NCI-H82 (cell line): Measurements from ENCODE around the gene FAF1.

Source experiments
- DNase-seq: peaks from one replicate; lab custom pipeline; 2025; lab: John Stamatoyannopoulos, UW

Gene FAF1

DNA sequence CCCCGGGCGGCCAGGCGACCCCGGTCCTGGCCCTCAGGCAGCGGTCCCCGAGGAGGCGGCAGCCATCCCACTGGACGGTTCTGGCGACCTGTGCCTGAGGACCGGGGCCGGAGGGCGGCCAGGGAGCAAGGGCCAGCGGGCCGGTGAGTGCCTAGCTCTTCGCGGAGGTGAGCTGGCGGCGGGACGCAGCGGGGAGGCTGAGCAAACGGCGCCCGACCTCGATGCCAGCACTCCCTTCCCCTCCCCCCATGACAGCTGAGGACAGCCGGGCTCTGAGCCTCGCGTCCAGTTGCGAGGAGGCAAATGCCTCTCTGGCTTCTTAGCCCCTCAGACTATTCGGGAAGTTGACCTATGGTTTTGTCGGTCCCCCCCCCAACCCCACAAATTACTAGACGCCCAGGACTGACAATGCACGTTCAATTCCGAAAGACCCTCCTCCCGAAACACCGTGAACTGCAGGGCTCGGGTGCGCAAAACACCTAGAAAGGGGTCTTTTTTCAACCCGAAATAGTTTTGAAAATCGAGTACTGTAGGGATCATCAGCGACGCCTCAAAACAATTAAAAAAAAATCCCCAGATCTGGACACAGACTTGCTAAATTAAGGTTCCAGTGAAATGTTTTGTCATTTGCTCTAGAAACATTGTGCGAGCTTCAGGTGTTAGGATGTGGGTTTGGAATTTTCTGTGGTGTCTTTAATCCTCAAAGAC is 18.2 kb upstream of the FAF1 start:
- DNase-seq: peak; percentile 88

DNA sequence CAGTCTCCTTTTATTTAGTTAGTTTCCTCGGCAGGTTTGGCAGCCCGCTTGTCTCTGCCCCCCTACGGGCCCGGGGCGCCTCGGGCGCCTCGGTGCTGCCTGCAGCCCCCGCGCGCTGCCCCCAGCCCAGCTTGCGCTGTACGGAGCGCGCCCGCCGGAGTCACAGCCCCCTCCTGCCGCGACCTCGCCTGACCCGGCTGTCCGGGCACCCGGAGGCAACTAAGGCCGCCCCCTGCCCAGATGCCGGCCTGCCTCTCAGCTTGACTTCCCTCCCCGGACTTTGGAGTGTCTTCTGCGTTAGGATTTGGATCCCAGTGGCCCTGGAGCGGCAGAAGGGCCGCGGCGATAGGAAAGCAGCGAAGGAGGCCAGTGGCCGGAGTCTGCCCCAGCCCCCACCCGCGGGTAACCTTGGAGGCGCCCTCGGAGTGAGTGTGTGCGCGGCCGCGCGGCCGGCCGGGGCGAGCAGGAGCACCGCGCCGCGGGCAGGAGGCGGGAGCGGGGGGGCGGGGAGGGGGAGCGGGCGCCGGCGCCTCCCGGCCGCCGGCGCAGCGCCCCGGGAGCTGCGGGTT is 17.6 kb upstream of the FAF1 start:
- peak; percentile 73 for DNase-seq

DNA sequence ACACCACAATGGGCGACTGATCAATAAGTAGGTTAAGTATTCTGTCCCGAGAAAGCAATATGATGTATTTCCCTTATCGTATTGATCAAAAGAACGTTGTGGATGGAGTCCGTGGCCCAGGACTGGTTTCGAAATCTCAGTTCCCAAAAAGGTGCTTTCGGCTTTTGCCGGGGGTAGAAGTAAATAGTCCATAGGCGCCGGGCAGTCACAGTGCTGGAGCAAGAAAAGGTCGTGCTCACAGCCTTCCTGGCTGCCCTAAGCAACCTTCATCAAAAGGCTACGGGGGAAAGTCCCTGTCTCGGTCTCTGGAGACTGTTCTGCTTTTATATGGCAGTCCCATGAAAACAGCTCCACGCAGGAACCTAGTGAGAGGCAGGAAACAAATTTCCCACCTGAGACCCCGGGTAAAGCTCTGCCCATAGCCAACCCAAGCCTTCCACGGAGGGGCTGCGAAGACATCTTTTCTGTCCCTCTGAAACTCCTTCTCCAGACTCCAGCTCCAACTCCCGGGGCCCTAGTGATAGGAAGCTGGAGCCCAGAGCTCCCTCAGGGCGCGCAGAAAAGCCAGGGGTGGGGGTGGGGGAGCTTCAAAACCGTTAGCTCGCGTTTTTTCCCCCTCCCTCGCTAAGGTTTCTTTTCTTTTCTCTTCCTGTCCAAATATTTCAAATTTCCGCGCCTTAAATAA is 17.0 kb upstream of the FAF1 start:
- DNase-seq: peak; percentile 75

DNA sequence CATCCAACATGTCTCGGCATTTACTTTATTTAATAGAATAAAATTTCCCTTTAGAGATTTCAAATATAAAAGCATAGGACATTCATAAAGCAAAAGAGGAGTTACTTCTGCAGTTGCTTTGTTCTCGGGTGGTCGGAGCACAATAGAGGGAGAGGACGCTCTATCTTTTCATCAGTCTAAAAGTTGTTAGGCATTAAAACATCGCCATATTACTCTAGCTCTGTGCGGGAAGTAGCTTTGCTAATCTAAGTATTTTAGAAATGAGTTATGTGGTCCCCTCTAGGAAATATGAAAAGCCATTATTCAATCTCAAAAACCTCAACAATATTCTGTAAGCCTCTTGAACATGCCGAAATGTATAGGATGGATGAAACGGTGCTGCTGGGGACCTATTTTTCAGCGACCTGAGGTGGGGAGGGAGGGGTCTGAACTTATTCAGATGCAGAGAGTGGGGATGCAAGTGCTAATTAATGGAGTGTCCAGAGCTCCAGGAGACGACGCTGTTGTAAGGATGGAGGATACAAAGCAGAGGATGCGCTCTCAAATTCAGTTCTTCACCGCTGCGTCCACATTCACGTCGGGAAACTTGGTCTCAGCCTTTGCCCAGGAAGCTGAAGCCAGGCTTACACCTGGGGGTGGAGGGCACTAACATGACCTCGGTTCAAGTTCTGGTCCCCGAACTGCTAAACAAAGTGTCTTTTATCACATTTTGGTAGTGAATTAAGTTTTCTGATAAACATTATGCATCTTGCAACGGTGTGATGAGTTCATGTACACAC is 16.2 kb upstream of the FAF1 start:
- peak; percentile 56 for DNase-seq

DNA sequence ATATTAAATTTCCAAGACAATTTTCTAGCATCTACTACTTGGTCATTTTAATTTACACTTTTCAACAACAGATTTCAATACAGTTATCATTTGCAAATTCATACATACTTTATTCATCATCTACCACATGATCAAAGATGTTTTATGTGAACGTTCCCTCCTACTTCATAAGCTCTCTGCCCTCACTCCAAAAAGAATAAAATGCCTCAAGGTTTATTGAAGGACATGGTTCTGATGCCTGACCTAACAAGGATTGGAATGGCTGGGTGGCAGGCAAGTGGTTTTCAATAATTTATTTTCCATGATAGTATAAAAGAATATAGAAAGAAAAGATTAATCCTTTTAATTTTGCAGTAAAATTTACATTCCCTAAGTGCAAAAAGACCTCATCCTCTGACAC is 15.4 kb upstream of the FAF1 start:
- no peak for DNase-seq

DNA sequence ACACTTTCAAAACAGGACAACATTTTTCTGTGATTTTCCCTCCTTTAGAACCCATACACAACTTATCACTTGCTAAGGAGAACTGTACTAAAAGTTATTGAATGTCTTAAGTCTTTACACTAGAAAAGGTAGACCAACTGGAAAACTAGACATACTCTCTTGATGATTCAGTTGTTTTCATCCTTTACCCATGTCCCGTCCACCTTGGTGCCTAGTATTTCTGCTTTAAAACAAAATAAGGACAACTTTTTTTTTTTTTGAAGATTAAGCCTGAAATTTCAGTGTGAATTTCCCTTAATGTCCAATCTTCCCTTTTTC is 14.5 kb upstream of the FAF1 start:
- DNase-seq: no peak

DNA sequence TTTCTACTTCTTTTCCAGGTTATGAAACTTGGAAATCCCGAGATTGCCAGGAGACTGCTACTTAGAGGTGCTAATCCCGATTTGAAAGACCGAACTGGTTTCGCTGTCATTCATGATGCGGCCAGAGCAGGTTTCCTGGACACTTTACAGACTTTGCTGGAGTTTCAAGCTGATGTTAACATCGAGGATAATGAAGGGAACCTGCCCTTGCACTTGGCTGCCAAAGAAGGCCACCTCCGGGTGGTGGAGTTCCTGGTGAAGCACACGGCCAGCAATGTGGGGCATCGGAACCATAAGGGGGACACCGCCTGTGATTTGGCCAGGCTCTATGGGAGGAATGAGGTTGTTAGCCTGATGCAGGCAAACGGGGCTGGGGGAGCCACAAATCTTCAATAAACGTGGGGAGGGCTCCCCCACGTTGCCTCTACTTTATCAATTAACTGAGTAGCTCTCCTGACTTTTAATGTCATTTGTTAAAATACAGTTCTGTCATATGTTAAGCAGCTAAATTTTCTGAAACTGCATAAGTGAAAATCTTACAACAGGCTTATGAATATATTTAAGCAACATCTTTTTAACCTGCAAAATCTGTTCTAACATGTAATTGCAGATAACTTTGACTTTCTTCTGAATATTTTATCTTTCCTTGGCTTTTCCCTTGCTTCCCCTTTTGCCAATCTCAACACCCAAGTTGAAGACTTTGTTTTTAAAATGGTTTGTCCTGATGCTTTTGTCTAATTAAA is 14.0 kb upstream of the FAF1 start:
- DNase-seq: peak; percentile 50

DNA sequence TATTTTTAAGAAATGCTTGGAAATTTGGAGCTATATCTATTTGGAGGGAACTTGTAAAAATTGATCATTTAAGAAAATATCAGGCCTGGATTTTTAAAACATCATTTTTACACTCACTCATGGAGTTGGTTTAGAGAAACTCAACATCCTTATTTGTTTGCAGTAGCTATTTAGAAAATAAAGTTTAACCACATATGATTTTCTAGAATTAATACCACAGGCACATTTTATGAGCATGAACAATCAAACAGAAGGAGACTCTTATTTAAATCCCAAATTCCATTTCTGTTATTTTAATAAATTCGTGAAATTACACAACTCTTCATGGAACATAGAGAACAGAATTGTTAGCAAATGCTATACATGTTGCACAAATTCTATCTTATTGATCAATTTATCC is 13.2 kb upstream of the FAF1 start:
- no peak for DNase-seq

DNA sequence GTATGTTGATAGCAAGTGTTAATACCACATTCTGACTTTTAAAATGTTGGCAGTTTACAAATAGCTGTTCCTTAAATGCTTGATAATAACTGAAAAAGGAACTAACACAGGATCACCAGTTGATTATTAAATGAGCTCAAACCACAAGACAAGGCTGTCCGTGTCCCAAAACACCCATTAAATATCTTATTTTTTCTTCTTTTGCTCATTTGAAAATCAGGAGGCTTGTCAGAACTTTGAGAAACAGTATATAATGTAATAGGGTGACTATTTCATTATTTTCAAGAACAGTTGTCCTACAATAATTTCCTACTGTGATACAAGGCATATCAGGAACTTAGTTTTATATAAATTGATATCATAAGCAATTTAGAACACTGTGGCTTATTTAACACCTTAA is 12.7 kb upstream of the FAF1 start:
- no peak for DNase-seq

DNA sequence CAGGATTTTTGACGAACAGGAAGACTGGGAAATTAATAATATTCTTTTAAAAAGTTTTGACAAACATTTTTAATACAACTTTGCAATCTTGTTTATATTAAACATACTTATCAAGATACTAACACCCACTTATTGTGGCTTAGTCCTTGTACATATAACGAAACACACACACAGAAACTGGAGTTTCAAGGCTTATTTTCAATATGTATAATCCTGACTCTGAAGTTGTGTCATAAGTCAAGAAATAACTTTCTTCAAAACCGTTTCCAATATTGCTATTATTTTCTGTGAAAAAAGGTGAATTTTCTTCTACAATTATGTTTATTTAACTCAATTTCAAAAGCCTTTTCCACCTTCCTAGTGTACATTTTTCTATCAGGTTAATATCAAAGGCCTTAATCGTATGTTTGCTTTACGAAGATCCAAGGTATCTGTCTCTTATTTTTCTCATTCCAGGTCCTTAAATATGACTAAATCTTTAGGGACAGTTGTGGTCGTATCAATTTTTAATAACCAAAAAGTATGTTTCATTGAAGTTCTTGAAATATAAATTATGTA is 11.8 kb upstream of the FAF1 start:
- no peak for DNase-seq

DNA sequence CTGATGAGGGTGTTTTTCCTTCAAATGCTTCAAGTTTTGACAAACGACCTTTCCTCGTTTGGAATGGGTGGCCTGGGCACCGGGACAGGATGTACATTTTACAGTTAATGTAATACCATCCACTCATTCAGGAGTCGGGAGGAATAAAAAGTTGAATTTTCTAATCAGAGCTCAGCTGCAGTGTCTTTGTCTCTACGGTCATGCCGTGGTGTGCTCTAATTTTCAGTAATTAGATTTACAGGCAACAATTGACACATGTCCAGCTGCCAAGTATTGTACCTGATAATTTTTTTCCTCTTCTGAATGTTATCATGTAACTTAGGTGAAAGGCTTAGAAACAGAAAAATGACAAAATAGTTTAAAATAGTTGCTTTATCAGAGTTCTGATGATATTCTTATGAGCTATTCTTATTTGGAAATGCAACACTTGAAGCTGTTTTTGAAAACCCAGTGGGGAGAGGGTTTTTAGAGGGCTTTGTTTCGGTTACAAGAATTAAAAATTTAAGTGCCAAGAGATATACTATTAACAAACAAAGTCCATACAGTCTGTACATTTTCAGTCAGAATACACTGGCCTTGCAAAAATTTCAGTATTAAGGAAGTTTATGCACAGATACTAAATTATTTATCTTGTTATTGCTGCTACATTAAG is 11.0 kb upstream of the FAF1 start:
- peak; percentile 70 for DNase-seq

DNA sequence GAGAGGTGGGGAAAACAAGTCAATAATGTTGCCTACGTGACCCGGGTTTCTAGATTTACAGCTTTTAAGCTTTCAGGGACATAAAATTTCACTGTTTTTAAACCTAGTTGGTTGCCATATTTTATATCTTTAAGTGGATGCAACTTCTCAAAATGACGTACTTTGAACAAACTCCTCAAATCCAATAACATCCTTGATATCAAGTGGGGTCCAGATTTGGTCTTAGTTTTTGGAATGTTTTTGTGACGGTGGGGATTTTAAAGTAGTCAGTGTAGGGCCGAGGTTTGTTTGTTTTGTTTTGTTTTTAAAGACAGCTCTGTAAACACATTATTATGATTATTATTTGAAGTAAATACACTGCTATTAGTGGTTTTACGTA is 10.4 kb upstream of the FAF1 start:
- no peak for DNase-seq

DNA sequence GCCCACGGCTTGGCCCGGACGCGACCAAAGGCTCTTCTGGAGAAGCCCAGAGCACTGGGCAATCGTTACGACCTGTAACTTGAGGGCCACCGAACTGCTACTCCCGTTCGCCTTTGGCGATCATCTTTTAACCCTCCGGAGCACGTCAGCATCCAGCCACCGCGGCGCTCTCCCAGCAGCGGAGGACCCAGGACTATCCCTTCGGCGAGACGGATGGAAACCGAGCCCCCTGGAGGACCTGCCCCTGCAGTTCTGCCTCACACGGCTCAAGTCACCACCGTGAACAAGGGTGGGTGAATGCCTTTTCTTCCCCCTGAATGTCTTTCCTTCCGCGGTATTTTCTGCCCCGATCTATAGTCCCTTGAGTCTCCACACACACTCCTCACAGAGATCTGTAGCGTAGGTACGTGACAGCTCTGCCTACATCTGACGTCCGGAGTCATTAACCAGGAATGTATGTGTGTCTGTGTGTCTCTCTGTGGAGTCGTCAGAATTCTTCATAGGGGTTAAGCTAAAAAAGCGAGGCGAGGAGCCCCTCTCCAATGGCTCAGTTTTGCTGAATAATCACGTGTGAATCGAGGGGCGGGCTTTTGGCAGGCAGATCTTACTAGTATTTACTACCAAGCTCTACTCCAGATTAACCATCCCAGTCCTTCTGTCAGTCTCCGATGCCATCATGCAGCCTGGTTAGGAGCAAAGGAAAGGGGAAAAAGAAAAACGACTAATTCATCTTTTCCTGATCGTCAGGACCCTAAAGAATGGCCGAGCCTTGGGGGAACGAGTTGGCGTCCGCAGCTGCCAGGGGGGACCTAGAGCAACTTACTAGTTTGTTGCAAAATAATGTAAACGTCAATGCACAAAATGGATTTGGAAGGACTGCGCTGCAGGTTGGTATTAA is 9.8 kb upstream of the FAF1 start, which contains the start of gene CDKN2C:
CDKN2C (plus strand) TSS at position 635 of the 898 bp plus-strand sequence; CDS start at position 759, 124 bp downstream.
- DNase-seq: peak; percentile 93

DNA sequence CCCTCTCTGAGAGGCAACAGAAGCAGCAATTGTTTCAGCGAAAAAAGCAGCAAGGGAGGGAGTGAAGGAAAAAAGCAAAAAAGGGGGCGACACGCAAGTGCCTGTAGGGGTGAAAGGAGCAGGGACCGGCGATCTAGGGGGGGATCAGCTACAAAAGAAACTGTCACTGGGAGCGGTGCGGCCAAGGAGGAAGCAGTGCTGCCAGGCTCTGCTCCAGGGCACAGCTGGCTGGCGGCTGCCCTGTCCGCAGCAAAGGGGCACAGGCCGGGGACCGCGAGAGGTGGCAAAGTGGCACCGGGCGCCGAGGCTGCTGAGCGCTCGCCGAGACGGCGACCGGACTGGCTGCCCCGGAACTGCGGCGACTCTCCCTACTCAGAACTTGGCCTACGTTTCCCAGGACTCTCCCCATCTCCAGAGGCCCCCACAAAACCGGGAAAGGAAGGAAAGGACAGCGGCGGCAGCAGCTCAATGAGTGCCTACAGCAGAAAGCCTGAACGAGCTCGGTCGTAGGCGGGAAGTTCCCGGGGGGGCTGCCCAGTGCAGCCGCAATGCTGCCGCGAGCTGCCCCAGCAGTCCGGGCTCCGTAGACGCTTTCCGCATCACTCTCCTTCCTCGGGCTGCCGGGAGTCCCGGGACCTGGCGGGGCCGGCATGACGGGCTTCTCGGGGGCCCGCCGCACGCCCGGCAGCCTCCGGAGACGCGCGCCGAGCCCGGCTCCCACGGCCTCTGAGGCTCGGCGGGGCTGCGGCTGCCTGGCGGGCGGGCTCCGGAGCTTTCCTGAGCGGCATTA is 8.9 kb upstream of the FAF1 start:
- peak; percentile 63 for DNase-seq

DNA sequence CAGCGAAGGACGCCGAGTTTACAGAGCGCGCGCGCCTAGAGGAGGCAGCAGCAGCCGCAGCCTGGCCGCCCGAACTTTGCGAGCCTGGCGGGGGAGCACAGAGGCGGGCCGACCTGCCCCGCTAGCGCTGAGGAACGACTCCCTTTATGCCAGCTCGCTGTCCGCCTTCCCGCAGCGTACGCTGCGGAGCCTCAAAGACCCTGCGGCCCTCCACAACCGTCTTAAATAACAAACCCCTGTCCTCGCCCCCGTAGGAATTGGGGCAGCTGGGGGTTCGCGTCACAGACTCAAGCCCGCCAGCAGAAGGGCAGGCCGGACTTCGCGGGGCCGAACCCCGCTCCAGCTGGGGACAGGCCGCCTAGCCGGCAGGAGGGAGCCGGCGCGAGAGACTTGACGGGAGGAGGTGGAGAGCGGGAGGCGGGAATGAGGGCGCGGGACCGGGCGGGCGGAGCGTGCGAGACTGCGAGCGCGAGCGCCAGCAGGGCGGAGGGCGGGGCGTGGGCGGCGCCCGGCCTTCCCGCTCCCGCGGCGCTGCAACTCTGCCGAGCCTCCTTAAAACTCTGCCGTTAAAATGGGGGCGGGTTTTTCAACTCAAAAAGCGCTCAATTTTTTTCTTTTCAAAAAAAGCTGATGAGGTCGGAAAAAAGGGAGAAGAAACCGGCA is 8.2 kb upstream of the FAF1 start:
- DNase-seq: peak; percentile 93

DNA sequence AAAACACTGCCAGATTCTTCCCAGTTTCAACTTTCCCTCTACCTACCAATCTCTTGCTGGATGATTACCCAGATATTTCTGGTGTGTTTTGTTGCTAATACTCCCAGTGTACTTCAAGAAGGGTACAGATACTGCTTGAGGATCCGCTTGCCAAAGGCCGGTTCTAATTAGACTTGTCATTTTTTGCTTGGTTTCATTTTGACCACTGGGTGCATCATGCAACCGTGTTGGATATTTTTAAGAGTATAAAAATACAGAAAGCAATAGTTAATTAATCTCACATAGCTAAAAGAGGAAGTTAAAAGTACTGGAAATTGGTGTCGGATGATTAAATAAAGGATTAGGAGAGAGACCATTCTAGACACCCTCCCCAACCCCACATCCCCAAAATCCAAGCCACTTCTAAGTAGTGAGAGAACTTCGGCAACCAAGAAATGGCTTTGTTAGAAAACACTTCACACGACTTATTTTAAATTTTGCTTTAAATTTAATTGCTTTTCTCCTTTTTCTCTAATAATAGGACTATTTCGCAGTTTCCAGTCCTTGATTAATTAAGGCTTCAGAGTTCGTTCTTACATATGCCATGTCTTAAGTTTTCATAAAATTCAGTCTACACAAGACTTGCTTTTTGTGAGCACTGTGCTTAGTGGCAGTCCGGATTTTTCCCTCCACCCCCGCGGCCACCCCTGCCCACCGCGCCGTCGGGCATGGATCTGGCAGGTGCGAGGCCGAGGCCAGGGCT is 7.5 kb upstream of the FAF1 start:
- DNase-seq: no peak

DNA sequence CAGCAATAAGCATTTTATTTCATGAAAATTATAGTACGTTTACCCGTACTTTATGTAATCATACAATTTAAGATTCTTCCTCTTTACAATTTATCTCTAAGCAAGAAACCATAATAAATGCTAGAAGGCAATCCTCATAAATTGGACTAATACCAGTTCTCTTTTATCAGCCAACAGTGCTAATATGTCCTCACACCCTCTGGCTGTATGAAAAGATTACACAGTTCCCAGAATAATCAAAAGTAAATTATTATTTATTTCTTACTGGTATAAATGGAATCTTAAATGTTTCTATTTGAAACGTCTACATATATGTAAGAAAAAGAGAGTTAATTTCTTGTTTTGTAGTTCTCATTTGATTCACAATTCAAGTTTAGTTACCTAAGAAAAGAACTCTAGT is 6.9 kb upstream of the FAF1 start:
- no peak for DNase-seq

DNA sequence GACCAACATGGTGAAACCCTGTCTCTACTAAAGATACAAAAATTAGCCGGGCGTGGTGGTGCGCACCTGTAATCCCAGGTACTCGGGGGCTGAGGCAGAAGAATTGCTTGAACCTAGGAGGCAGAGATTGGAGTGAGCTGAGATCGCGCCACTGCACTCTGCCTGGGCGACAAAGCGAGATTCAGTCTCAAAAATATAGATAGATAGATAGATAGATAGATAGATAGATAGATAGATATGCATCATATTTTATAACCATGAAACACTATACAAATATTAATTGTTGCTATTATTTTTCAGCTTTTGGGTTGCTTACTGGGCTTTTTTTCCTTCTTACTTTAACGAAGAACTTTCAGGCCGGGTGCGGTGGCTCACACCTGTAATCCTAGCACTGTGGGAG is 4.8 kb upstream of the FAF1 start:
- DNase-seq: no peak
